Measurements from ENCODE around the gene ATR.

DNA sequence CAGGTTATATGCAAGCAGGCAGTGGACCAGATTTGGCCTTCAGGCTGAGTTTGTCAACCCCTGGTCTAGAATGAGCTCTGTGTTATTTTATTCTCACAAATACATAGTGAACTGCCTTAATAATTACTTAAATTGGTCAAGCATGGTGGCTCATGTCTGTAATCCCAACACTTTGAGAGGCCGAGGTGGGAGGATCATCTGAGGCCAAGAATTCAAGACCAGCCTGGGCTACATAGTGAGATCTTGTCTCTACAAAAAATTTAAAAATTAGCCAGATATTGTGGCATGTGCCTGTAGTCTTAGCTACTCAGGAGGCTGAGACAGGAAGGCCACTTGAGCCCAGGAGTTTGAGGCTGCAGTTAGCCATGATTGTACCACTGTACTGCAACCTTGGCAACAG, 32.7 kb upstream of the ATR start:
- no peak for TF ChIP-seq POLR2AphosphoS5 (IDR thresholded peaks at IDR 0.05; ENCODE audit: low read depth)
- TF ChIP-seq, protein P1, sequence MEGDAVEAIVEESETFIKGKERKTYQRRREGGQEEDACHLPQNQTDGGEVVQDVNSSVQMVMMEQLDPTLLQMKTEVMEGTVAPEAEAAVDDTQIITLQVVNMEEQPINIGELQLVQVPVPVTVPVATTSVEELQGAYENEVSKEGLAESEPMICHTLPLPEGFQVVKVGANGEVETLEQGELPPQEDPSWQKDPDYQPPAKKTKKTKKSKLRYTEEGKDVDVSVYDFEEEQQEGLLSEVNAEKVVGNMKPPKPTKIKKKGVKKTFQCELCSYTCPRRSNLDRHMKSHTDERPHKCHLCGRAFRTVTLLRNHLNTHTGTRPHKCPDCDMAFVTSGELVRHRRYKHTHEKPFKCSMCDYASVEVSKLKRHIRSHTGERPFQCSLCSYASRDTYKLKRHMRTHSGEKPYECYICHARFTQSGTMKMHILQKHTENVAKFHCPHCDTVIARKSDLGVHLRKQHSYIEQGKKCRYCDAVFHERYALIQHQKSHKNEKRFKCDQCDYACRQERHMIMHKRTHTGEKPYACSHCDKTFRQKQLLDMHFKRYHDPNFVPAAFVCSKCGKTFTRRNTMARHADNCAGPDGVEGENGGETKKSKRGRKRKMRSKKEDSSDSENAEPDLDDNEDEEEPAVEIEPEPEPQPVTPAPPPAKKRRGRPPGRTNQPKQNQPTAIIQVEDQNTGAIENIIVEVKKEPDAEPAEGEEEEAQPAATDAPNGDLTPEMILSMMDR (IDR thresholded peaks at IDR 0.05; ENCODE audit: insufficient read depth, low read length): no peak
- no peak for TF ChIP-seq GABPA (IDR thresholded peaks at IDR 0.05; ENCODE audit: low read depth)
- TF ChIP-seq, protein P2, sequence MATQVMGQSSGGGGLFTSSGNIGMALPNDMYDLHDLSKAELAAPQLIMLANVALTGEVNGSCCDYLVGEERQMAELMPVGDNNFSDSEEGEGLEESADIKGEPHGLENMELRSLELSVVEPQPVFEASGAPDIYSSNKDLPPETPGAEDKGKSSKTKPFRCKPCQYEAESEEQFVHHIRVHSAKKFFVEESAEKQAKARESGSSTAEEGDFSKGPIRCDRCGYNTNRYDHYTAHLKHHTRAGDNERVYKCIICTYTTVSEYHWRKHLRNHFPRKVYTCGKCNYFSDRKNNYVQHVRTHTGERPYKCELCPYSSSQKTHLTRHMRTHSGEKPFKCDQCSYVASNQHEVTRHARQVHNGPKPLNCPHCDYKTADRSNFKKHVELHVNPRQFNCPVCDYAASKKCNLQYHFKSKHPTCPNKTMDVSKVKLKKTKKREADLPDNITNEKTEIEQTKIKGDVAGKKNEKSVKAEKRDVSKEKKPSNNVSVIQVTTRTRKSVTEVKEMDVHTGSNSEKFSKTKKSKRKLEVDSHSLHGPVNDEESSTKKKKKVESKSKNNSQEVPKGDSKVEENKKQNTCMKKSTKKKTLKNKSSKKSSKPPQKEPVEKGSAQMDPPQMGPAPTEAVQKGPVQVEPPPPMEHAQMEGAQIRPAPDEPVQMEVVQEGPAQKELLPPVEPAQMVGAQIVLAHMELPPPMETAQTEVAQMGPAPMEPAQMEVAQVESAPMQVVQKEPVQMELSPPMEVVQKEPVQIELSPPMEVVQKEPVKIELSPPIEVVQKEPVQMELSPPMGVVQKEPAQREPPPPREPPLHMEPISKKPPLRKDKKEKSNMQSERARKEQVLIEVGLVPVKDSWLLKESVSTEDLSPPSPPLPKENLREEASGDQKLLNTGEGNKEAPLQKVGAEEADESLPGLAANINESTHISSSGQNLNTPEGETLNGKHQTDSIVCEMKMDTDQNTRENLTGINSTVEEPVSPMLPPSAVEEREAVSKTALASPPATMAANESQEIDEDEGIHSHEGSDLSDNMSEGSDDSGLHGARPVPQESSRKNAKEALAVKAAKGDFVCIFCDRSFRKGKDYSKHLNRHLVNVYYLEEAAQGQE (IDR thresholded peaks at IDR 0.05; ENCODE audit: insufficient replicate concordance, low read depth): no peak
- no peak for TF ChIP-seq SPI1 (IDR thresholded peaks at IDR 0.05; ENCODE audit: borderline replicate concordance, low read depth)

Measured in HL-60 (cell line).